Measurements from ENCODE around the gene FGFR3. TPM values are rescaled to one million over a fixed set of nuclear protein-coding genes. Genes with fewer than 3 reads are reported as not detected.

Gene FGFR3
- total RNA-seq, 3 donors from 2014 or later (not counting 1 experiment from before 2014, with no cell fraction given), result not detected

GRCh38 chr4:1772853-1773538 is 20.1 kb upstream of the FGFR3 start:
- H3K4me1 ChIP-seq (ENCODE audit: control insufficient read depth, insufficient read depth, low read length), result peaks cover 2% of the 10 kb centered on the region
- Mint-ChIP-seq H3K27ac (no peak overlapping the region), H3K27me3 (ENCODE audit: low read depth in 2 of 2) (peaks cover 4 to 7% of the 10 kb centered on the region in 2 donors), H3K36me3 (no peaks in the 10 kb centered on the region), H3K9me3 (no peaks in the 10 kb centered on the region), H3K4me1 (peaks cover 0 to 6% of the 10 kb centered on the region in 2 donors), H3K4me3 (no peak overlapping the region)
- no peak overlapping the region for H3K4me3 ChIP-seq (ENCODE audit: low read length)
- no peak for TF ChIP-seq CTCF (IDR thresholded peaks at IDR 0.05)
- H3K36me3 ChIP-seq (ENCODE audit: control insufficient read depth, insufficient read depth, low read length), result no peaks in the 10 kb centered on the region
- H3K27ac ChIP-seq (ENCODE audit: low read length), result no peak overlapping the region
- no peaks in the 10 kb centered on the region for H3K9me3 ChIP-seq (ENCODE audit: control insufficient read depth, insufficient read depth, low read length)
- no peak for DNase-seq
- H3K27me3 ChIP-seq (ENCODE audit: control insufficient read depth, insufficient read depth, low read length), result peaks cover 8% of the 10 kb centered on the region
- intact Hi-C loops (cut with micrococcal nuclease), result no loop called here
- no peak for ATAC-seq
- 73% methylated on average over 30 of the region's 30 CpGs for WGBS (ENCODE audit: insufficient coverage)

GRCh38 chr4:1773754-1774153 is 19.3 kb upstream of the FGFR3 start:
- WGBS (ENCODE audit: insufficient coverage), result 82% methylated on average over 10 of the region's 10 CpGs
- no peak for ATAC-seq

GRCh38 chr4:1775731-1776500 is 17.2 kb upstream of the FGFR3 start:
- ATAC-seq (no peak), DNase-seq (no peak)
- H3K27me3 ChIP-seq (ENCODE audit: control insufficient read depth, insufficient read depth, low read length), result no peaks in the 10 kb centered on the region
- intact Hi-C loops (cut with micrococcal nuclease), result no loop called here
- Mint-ChIP-seq H3K27ac (no peak overlapping the region), H3K27me3 (ENCODE audit: low read depth in 2 of 2) (no peaks in the 10 kb centered on the region), H3K9me3 (no peaks in the 10 kb centered on the region), H3K36me3 (no peaks in the 10 kb centered on the region), H3K4me1 (no peaks in the 10 kb centered on the region), H3K4me3 (no peak overlapping the region)
- no peaks in the 10 kb centered on the region for H3K36me3 ChIP-seq (ENCODE audit: control insufficient read depth, insufficient read depth, low read length)
- no peak overlapping the region for H3K27ac ChIP-seq (ENCODE audit: low read length)
- H3K4me3 ChIP-seq (ENCODE audit: low read length), result no peak overlapping the region
- H3K4me1 ChIP-seq (ENCODE audit: control insufficient read depth, insufficient read depth, low read length), result no peaks in the 10 kb centered on the region
- no peak for TF ChIP-seq CTCF (IDR thresholded peaks at IDR 0.05)
- no peaks in the 10 kb centered on the region for H3K9me3 ChIP-seq (ENCODE audit: control insufficient read depth, insufficient read depth, low read length)
- WGBS (ENCODE audit: insufficient coverage), result 67% methylated on average over 21 of the region's 23 CpGs

More at GRCh38 chr4:1773754-1774153, 19.3 kb upstream of the FGFR3 start:
- peaks cover under 1% of the 10 kb centered on the region in 2 donors for H3K27me3 Mint-ChIP-seq (ENCODE audit: low read depth in 2 of 2)
- Histone ChIP-seq H3K27ac (ENCODE audit: low read length) (no peak overlapping the region), H3K4me1 (ENCODE audit: control insufficient read depth, insufficient read depth, low read length) (no peaks in the 10 kb centered on the region), H3K27me3 (ENCODE audit: control insufficient read depth, insufficient read depth, low read length) (peaks cover 4% of the 10 kb centered on the region), H3K36me3 (ENCODE audit: control insufficient read depth, insufficient read depth, low read length) (no peaks in the 10 kb centered on the region), H3K9me3 (ENCODE audit: control insufficient read depth, insufficient read depth, low read length) (no peaks in the 10 kb centered on the region), H3K4me3 (ENCODE audit: low read length) (no peak overlapping the region)
- no peaks in the 10 kb centered on the region for H3K4me1 Mint-ChIP-seq
- H3K4me3 Mint-ChIP-seq, result no peak overlapping the region
- intact Hi-C loops (cut with micrococcal nuclease), result no loop called here
- H3K36me3 Mint-ChIP-seq, result no peaks in the 10 kb centered on the region
- no peaks in the 10 kb centered on the region for H3K9me3 Mint-ChIP-seq
- H3K27ac Mint-ChIP-seq, result no peak overlapping the region
- no peak for DNase-seq
- no peak for TF ChIP-seq CTCF (IDR thresholded peaks at IDR 0.05)
